RWPE1 (cell line): ENCODE results near the gene UBE2L6.

Experiments
- CTCF ChIA-PET: fragments of 350-600 bp; sonication (Branson Sonifier 250); formaldehyde crosslinking; extraction: SDS; loops from one replicate; lab custom pipeline; 2021; lab: Yijun Ruan, JAX
- POLR2A ChIA-PET: fragments of 400-600 bp; formaldehyde crosslinking; extraction: SDS; loops from one replicate; lab custom pipeline; 2020; ENCODE audit warnings: antibody characterized with exemption; ENCODE audit not compliant: low non-redundant PET; lab: Yijun Ruan, JAX
- DNase-seq: peaks from one replicate; pipeline ENCODE4 v3.0.0; 2012; ENCODE audit warnings: low spot score
- H3K27ac ChIP-seq: fragments of 450-650 bp; 2 replicates; pipeline ENCODE4 v1.5.1; 2017
- CTCF ChIP-seq: fragments of 450-650 bp; conservative IDR thresholded peaks from 2 replicates; pipeline ENCODE4 v1.5.1; 2017; ENCODE audit warnings: low read depth, mild to moderate bottlenecking

Gene UBE2L6

GRCh38 chr11:57604296-57605027 is 37.0 kb upstream of the UBE2L6 start:
- POLR2A ChIA-PET = no interaction called here
- no peak overlapping the region for H3K27ac ChIP-seq
- no peak for DNase-seq
- CTCF ChIA-PET = interaction anchor here (0.6 to 0.7 kb wide), 4 partner anchors 17 to 1423 kb away, joined by 3 to 4 read pairs (median 3); no protein-coding TSS in a partner anchor
- no peak for TF ChIP-seq CTCF

- TF ChIP-seq CTCF = no peak
- H3K27ac ChIP-seq = no peak overlapping the region
- ChIA-PET CTCF (no interaction called here), POLR2A (no interaction called here)
- no peak for DNase-seq
Measured at GRCh38 chr11:57601297-57601696, 33.8 kb upstream of the UBE2L6 start.

- ChIA-PET CTCF (interaction anchor here (1.1 kb wide), 1 partner anchor 31 kb away, joined by 3 read pairs; the partner anchor contains the start of gene UBE2L6), POLR2A (no interaction called here)
- DNase-seq = no peak
- TF ChIP-seq CTCF = no peak
- H3K27ac ChIP-seq = no peak overlapping the region
Measured at GRCh38 chr11:57599381-57599780, 31.9 kb upstream of the UBE2L6 start.

- no peak for TF ChIP-seq CTCF
- H3K27ac ChIP-seq = no peak overlapping the region
- ChIA-PET CTCF (interaction anchor here (1.1 kb wide), 1 partner anchor 31 kb away, joined by 3 read pairs; the partner anchor contains the start of gene UBE2L6), POLR2A (no interaction called here)
- DNase-seq = no peak
Measured at GRCh38 chr11:57598831-57599155, 31.3 kb upstream of the UBE2L6 start.

GRCh38 chr11:57597916-57598830 is 30.7 kb upstream of the UBE2L6 start:
- H3K27ac ChIP-seq = no peak overlapping the region
- ChIA-PET CTCF (interaction anchor here (1.1 kb wide), 1 partner anchor 30 kb away, joined by 3 read pairs; the partner anchor contains the start of gene UBE2L6), POLR2A (no interaction called here)
- TF ChIP-seq CTCF = no peak
- DNase-seq = no peak

- CTCF ChIA-PET = no interaction called here
- no peak for TF ChIP-seq CTCF
- no peak within 1 kb of the TSS for H3K27ac ChIP-seq
- POLR2A ChIA-PET = no interaction called here
- no peak for DNase-seq
Measured at GRCh38 chr11:57597461-57597915, 30.0 kb upstream of the UBE2L6 start, which contains the start of gene SERPING1. Gene SERPING1, plus strand, starts transcription at chr11:57597685. Its CDS starts 586 bp downstream, at chr11:57598271.
